Chondrocyte (in vitro differentiated cells): ENCODE data around the gene CELF6. TPM values are rescaled to one million over a fixed set of nuclear protein-coding genes. Genes with fewer than 3 reads are reported as not detected.

Source experiments
- DNase-seq: peaks from one replicate; pipeline ENCODE4 v3.0.0; 2021; ENCODE audit warnings: mixed read lengths, low spot score
- H3K27ac Mint-ChIP-seq: one replicate; pipeline ENCODE4 v1.8.0; 2021; ENCODE audit warnings: mild to moderate bottlenecking, moderate library complexity, mixed read lengths; ENCODE audit not compliant: unreplicated experiment
- H3K27me3 Mint-ChIP-seq: 2 replicates; pipeline ENCODE4 v1.8.0; 2021; ENCODE audit warnings: low read depth, mixed read lengths
- H3K36me3 Mint-ChIP-seq: 2 replicates; pipeline ENCODE4 v1.8.0; 2021; ENCODE audit warnings: low read depth, mixed read lengths
- H3K4me1 Mint-ChIP-seq: 2 replicates; pipeline ENCODE4 v1.8.0; 2021; ENCODE audit warnings: low read depth, mild to moderate bottlenecking, mixed read lengths
- H3K4me3 Mint-ChIP-seq: one replicate; pipeline ENCODE4 v1.8.0; 2021; ENCODE audit warnings: mild to moderate bottlenecking, moderate library complexity, mixed read lengths; ENCODE audit not compliant: unreplicated experiment
- H3K9me3 Mint-ChIP-seq: 2 replicates; pipeline ENCODE4 v1.8.0; 2021; ENCODE audit warnings: low read depth, mixed read lengths
- CTCF ChIP-seq: fragments of 200-600 bp; sonication (generic); IDR thresholded peaks from 2 replicates; pipeline ENCODE4 v1.5.0; 2021; ENCODE audit warnings: antibody characterized with exemption, mild to moderate bottlenecking, moderate library complexity
- long read RNA-seq: library from polyadenylated mRNA; stranded (forward); transcript quantifications from one replicate; pipeline ENCODE4 v2.0.0, GENCODE V29; 2021
- total RNA-seq: library from RNA; stranded (reverse); gene quantifications from 3 replicates; pipeline ENCODE4 v1.2.1, GENCODE V29; 2021

CELF6 gene
- 0.42 to 1.3 TPM in 2 of 3 replicates, not detected in the other for total RNA-seq
- long read RNA-seq = 0 reads

- H3K9me3 Mint-ChIP-seq = peaks cover 17% of the 10 kb centered on the region
- peaks cover 20% of the 10 kb centered on the region for H3K4me1 Mint-ChIP-seq
- H3K4me3 Mint-ChIP-seq = peak within 1 kb of the TSS; percentile 75
- DNase-seq = no peak
- H3K27ac Mint-ChIP-seq = peak within 1 kb of the TSS; percentile 59
- H3K36me3 Mint-ChIP-seq = peaks cover 10% of the 10 kb centered on the region
- H3K27me3 Mint-ChIP-seq = peaks cover 10% of the 10 kb centered on the region
- no peak for TF ChIP-seq CTCF
Observed at GRCh38 chr15:72319985-72320671, at the start of gene CELF6. CELF6 (minus strand) TSS chr15:72320157; CDS start chr15:72319874, 283 bp downstream.

GRCh38 chr15:72368899-72369298, 48.9 kb upstream of the CELF6 start:
- no peak for TF ChIP-seq CTCF
- peaks cover 16% of the 10 kb centered on the region for H3K4me1 Mint-ChIP-seq
- H3K4me3 Mint-ChIP-seq = no peak overlapping the region
- peaks cover 4% of the 10 kb centered on the region for H3K36me3 Mint-ChIP-seq
- H3K27me3 Mint-ChIP-seq = no peaks in the 10 kb centered on the region
- no peak for DNase-seq
- no peak overlapping the region for H3K27ac Mint-ChIP-seq
- no peaks in the 10 kb centered on the region for H3K9me3 Mint-ChIP-seq

- H3K9me3 Mint-ChIP-seq = no peaks in the 10 kb centered on the region
- H3K36me3 Mint-ChIP-seq = peaks cover 4% of the 10 kb centered on the region
- H3K4me3 Mint-ChIP-seq = no peak overlapping the region
- H3K27me3 Mint-ChIP-seq = no peaks in the 10 kb centered on the region
- H3K27ac Mint-ChIP-seq = no peak overlapping the region
- DNase-seq = no peak
- TF ChIP-seq CTCF = no peak
- peaks cover 10% of the 10 kb centered on the region for H3K4me1 Mint-ChIP-seq
Observed at GRCh38 chr15:72368325-72368724, 48.4 kb upstream of the CELF6 start.

- DNase-seq = no peak
- Mint-ChIP-seq H3K27me3 (no peaks in the 10 kb centered on the region), H3K4me3 (no peak overlapping the region), H3K36me3 (peaks cover 4% of the 10 kb centered on the region), H3K9me3 (no peaks in the 10 kb centered on the region), H3K27ac (no peak overlapping the region), H3K4me1 (peaks cover 5% of the 10 kb centered on the region)
- TF ChIP-seq CTCF = no peak
Observed at GRCh38 chr15:72365844-72366243, 45.9 kb upstream of the CELF6 start.

- H3K9me3 Mint-ChIP-seq = no peaks in the 10 kb centered on the region
- no peak overlapping the region for H3K27ac Mint-ChIP-seq
- no peak for DNase-seq
- TF ChIP-seq CTCF = no peak
- H3K4me3 Mint-ChIP-seq = no peak overlapping the region
- H3K4me1 Mint-ChIP-seq = peaks cover 10% of the 10 kb centered on the region
- H3K27me3 Mint-ChIP-seq = no peaks in the 10 kb centered on the region
- H3K36me3 Mint-ChIP-seq = peaks cover 2% of the 10 kb centered on the region
Observed at GRCh38 chr15:72361176-72361575, 41.2 kb upstream of the CELF6 start.
